T-helper 2 cell (primary cell): ENCODE data around the gene NFIX.
"Not testable (repeated sequence)": the region's sequence is repeated elsewhere in the genome, so short reads cannot be mapped to it uniquely, and the experiment has no call there.

Experiments
- DNase-seq, 5 experiments: peaks; one replicate each; pipeline versions ENCODE4 v3.0.0 to v3.0.0-alpha.2; 2012 to 2022
- total RNA-seq, 2 donors: gene quantifications; one replicate each; lab custom pipeline; 2026; lab: John Stamatoyannopoulos, UW

The NFIX gene
- total RNA-seq = 0.94 to 1.3 reads per million in 2 donors

GRCh38 chr19:12994701-12995595 lies at the start of gene NFIX:
Gene NFIX, plus strand, starts transcription at chr19:12995475. Its CDS starts 363 bp downstream, at chr19:12995838.
- DNase-seq = peak; percentile 28 to 46 (median 36)

GRCh38 chr19:12945479-12946091 lies 49.7 kb upstream of the NFIX start, which contains the start of gene RAD23A:
Gene RAD23A, plus strand, starts transcription at chr19:12945862. Its CDS starts 87 bp downstream, at chr19:12945949.
- DNase-seq = peak; percentile 96 to 99 (median 98)

DNA sequence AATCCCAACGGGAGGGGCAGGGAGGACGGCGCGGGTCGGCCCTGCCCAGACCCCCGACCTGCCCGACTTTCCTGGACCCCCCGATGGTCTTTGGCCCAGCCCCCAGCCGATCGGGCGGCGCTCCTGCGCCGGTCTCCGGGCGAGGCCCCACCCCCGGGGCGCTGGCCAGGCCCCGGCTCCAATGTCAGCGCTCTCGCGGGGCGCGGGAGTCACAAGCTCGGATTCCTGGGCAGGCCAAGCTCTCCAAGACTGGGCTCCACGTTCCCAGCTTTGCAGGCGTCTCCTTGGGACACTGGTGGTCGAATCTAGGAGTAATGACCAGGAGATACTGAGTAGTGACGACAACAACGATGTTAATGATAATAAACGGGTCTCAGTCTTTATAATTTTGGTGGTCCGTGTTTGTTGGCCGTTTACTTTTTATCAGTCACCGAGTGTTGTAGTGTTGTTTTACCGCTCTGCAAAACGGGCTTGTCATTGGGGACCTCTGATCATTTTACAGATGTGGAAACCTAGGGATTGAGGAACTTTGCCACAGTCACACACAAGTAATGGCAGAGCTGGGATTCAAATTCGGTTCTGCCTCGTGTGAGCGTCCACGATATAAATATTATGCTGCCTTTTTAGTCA lies 49.1 kb upstream of the NFIX start:
- DNase-seq = peak in 3 of 5 experiments; percentile 37 to 71 (median 46)

DNA sequence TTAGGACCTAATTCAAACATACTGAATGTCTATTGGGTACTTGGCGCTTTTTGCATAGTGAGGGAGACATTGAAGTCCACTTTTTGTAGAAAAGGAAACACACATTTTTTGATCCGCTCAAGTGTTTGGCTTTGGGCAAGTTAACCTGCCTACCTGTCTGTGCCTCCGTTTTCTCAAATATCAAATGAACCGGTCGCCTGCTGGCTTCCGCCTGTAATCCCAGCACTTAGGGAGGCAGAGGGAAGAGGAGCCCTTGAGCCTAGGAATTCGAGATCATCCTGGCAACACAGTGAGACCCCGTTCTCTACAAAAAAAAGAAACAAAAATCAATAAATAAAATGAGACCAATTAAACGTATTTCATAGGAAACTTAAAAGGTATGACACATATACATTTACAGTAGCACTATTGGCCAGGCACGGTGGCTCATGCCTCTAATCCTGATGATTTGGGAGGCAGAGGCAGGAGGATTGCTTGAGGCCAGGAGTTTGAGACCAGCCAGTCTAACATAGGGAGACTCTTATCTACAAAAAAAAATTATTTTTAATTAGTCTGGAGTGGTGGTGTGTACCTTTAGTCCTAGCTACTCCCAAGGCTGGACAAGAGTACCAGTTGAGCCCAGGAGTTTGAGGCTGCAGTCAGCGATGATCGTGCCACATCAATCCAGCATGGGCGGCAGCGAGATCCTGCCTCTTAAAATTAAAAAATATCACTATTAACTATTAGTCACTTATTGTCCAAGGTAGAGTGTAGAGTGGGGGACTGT lies 48.4 kb upstream of the NFIX start:
- no peak for DNase-seq

- DNase-seq = no peak
These were observed 47.3 kb upstream of the NFIX start for GRCh38 chr19:12947702-12948611.

GRCh38 chr19:12948612-12949362 lies 46.5 kb upstream of the NFIX start:
- DNase-seq = no peak

DNA sequence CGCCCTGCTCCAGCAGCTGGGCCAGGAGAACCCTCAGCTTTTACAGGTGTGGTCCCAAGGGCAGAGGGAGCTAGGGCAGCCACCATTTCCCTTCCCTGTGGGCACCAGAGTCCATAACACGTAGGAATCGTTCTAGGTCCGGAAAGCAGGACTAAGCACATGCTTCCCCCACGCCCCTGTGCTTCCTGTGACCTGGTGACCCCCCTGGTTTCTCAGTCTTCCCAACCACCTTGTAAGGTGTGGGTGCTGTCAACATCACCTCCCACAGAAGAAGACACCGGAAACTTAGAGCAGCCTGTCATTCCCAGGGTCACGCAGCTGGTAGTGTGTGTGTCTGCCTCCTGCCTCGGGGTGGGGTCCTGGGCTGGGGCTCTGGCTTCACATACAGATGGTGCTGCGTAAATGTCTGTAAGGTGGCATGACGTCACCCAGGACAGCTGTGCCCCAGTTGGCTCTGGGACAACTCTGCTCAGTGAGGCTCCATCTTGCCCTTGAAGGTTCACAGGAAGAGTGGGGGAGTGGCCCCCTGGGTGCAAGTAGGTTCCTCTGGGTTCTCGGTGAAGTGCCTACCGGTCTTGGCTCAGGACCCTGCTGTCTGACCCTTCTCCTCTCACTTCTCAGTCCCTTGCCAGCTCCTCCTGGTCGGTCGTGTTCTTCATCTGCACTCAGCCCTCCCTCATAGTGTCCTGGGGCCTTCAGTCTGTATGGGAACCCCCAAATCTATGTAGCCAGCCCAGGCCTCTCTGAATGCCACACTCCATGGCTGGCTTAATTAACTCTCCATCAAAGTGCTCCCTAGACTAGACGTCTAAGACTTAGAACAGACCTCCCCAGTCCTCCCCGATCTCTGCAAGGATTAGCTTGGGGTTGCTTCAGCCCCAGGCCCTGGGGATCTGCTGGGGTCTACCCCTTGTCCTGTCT lies 45.7 kb upstream of the NFIX start:
- no peak for DNase-seq

- DNase-seq = not testable (repeated sequence)
These were observed 43.2 kb upstream of the NFIX start for GRCh38 chr19:12952050-12952449.

DNA sequence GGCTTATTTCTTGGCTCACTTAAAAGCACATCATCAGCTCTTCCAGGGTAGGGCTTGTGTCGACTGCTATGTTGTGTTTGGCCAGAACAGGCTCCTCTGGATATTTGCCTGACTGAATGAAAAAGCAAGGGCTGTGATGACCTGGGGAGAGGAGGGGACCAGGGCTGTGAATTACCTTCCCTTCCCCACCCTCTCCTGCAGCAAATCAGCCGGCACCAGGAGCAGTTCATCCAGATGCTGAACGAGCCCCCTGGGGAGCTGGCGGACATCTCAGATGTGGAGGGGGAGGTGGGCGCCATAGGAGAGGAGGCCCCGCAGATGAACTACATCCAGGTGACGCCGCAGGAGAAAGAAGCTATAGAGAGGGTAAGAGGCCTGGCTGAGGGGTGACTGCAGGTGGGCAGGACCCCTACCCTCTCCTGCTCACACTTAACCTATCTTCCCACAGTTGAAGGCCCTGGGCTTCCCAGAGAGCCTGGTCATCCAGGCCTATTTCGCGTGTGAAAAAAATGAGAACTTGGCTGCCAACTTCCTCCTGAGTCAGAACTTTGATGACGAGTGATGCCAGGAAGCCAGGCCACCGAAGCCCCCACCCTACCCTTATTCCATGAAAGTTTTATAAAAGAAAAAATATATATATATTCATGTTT lies 42.7 kb upstream of the NFIX start:
- no peak for DNase-seq

DNA sequence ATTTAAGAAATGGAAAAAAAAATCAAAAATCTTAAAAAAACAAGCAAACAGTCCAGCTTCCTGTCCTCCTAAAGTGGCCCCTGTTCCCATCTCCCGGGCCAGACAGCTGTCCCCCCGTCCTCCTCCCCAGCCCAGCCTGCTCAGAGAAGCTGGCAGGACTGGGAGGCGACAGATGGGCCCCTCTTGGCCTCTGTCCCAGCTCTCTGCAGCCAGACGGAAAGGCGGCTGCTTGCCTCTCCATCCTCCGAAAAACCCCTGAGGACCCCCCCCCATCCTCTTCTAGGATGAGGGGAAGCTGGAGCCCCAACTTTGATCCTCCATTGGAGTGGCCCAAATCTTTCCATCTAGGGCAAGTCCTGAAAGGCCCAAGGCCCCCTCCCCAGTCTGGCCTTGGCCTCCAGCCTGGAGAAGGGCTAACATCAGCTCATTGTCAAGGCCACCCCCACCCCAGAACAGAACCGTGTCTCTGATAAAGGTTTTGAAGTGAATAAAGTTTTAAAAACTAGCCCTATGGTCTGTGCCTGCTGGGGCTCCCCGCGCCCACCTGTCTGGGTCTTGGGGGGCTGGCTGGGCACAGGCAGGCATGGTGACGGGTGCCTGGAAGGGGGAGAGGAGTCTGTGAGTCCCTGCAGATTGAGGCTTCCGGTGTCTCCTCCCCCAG lies 42.0 kb upstream of the NFIX start:
- no peak for DNase-seq

- DNase-seq = no peak
These were observed 41.3 kb upstream of the NFIX start for GRCh38 chr19:12953799-12954611.

GRCh38 chr19:12954612-12954962 lies 40.7 kb upstream of the NFIX start:
- DNase-seq = no peak

- DNase-seq = not testable (repeated sequence)
These were observed 39.7 kb upstream of the NFIX start for GRCh38 chr19:12955575-12955974.

DNA sequence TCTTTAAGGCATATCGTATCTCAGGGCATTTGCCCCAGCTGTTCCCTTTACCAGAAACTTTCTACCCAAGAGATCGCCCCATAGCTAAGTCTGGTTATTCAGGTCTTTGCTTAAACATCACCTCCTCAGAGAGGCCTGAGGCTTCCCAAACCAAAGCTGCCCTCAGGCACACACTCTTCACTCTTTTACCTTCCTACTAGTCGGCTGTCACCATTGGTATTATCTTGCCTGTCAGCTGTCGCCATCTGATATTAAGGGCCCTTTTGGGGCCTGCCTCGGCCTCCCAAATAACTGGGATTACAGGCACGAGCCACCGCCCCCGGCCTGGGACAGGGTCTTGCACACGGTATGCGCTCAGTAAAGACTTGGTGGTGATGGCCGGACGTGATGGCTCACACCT lies 39.3 kb upstream of the NFIX start:
- no peak for DNase-seq

GRCh38 chr19:12956446-12957388 lies 38.6 kb upstream of the NFIX start, which contains the start of gene GADD45GIP1:
Gene GADD45GIP1, minus strand, starts transcription at chr19:12957223. Its CDS starts 11 bp downstream, at chr19:12957212.
- DNase-seq = peak; percentile 54 to 91 (median 72)

GRCh38 chr19:12957389-12957952 lies 37.8 kb upstream of the NFIX start:
- not testable (repeated sequence) for DNase-seq
